ENCODE results near the gene WNT1.

DNA sequence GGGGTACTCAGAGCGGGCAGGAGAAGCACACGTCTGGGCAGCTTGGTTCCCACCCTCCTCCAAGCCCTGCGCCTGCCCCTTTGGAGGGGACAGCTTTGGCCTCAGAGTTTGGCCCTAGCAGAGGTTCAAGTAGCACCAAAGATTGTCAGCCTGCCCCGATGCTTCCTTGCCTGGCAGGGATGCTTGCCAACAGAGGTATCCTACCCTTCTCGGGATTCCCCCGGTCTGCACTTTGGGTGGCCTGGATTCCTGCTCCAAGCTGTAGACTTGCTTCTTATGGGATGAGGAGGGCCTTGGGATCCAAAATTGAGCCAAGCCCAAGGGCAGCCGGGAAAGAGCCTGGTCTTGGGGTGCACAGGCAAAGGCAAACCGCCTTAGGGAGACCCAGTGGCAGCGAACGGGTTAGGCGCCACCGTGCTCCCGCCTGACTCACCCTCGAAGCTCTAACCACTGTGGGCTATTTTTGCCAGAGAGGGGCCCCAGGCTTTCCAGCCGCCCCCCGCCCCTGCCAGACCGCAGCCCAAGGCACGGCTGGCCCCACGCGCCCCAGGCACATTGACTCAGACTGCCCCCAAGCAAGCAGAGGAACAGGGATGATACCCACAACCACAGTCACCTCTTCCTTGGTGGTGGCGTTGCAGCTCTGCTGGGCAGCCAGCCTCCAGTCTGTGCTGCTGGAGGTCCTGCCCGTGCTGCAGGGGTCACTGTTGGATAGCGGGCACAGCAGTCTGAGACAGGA is 5.7 kb upstream of the WNT1 start:
- TF ChIP-seq, protein P1, sequence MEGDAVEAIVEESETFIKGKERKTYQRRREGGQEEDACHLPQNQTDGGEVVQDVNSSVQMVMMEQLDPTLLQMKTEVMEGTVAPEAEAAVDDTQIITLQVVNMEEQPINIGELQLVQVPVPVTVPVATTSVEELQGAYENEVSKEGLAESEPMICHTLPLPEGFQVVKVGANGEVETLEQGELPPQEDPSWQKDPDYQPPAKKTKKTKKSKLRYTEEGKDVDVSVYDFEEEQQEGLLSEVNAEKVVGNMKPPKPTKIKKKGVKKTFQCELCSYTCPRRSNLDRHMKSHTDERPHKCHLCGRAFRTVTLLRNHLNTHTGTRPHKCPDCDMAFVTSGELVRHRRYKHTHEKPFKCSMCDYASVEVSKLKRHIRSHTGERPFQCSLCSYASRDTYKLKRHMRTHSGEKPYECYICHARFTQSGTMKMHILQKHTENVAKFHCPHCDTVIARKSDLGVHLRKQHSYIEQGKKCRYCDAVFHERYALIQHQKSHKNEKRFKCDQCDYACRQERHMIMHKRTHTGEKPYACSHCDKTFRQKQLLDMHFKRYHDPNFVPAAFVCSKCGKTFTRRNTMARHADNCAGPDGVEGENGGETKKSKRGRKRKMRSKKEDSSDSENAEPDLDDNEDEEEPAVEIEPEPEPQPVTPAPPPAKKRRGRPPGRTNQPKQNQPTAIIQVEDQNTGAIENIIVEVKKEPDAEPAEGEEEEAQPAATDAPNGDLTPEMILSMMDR (IDR thresholded peaks at IDR 0.05), result no peak
- TF ChIP-seq EP300 (IDR thresholded peaks at IDR 0.05), result no peak

Measured in ovary (tissue), 3 donors.